Memory B cell (primary cell): ENCODE data around the gene OR10J1.

Experiments
- ATAC-seq: fragments of 150-1000 bp; cut with Tn5 transposase; 2 replicates; pipeline ENCODE4 v1.10.0; 2021; ENCODE audit warnings: low read depth, mild to moderate bottlenecking, moderate library complexity
- DNase-seq, 2 donors: peaks; one replicate each; pipeline ENCODE4 v3.0.0; 2022; ENCODE audit warnings: low spot score in 2 of 2
- H3K27ac Mint-ChIP-seq: one replicate; pipeline ENCODE4 v1.8.0; 2022; ENCODE audit warnings: mild to moderate bottlenecking, moderate library complexity, mixed read lengths
- H3K27me3 Mint-ChIP-seq: one replicate; pipeline ENCODE4 v1.8.0; 2022; ENCODE audit warnings: mixed read lengths
- H3K36me3 Mint-ChIP-seq: one replicate; pipeline ENCODE4 v1.8.0; 2022; ENCODE audit warnings: mild to moderate bottlenecking, mixed read lengths
- H3K4me1 Mint-ChIP-seq: one replicate; pipeline ENCODE4 v1.8.0; 2022; ENCODE audit warnings: mixed read lengths
- H3K4me3 Mint-ChIP-seq: one replicate; pipeline ENCODE4 v1.8.0; 2022; ENCODE audit warnings: mild to moderate bottlenecking, moderate library complexity, mixed read lengths
- H3K9me3 Mint-ChIP-seq: one replicate; pipeline ENCODE4 v1.8.0; 2022; ENCODE audit warnings: mixed read lengths

OR10J1 gene

GRCh38 chr1:159439422-159439821 lies at the start of gene OR10J1:
TSS of gene OR10J1 (plus strand) at chr1:159439722. CDS start at chr1:159439792, 70 bp downstream.
- Mint-ChIP-seq H3K4me1 (peaks cover 3% of the 10 kb centered on the region), H3K27ac (no peak within 1 kb of the TSS), H3K36me3 (no peaks in the 10 kb centered on the region), H3K9me3 (no peaks in the 10 kb centered on the region), H3K27me3 (peaks cover 15% of the 10 kb centered on the region), H3K4me3 (no peak within 1 kb of the TSS)
- DNase-seq (no peak), ATAC-seq (no peak)

- H3K4me3 Mint-ChIP-seq: no peak overlapping the region
- H3K9me3 Mint-ChIP-seq: peaks cover 3% of the 10 kb centered on the region
- DNase-seq: no peak
- ATAC-seq: no peak
- no peaks in the 10 kb centered on the region for H3K36me3 Mint-ChIP-seq
- H3K27ac Mint-ChIP-seq: no peak overlapping the region
- H3K27me3 Mint-ChIP-seq: no peaks in the 10 kb centered on the region
- no peaks in the 10 kb centered on the region for H3K4me1 Mint-ChIP-seq
Observed at GRCh38 chr1:159406821-159407220, 32.7 kb upstream of the OR10J1 start.

- DNase-seq: no peak
- Mint-ChIP-seq H3K4me1 (no peaks in the 10 kb centered on the region), H3K36me3 (no peaks in the 10 kb centered on the region), H3K9me3 (peaks cover 4% of the 10 kb centered on the region), H3K27ac (no peak overlapping the region), H3K27me3 (peaks cover 1% of the 10 kb centered on the region), H3K4me3 (no peak overlapping the region)
- ATAC-seq: no peak
Observed at GRCh38 chr1:159408862-159409400, 30.6 kb upstream of the OR10J1 start.

GRCh38 chr1:159421821-159422220 lies 17.7 kb upstream of the OR10J1 start:
- Mint-ChIP-seq H3K4me1 (no peaks in the 10 kb centered on the region), H3K27ac (no peak overlapping the region), H3K27me3 (peaks cover 3% of the 10 kb centered on the region), H3K36me3 (peaks cover 4% of the 10 kb centered on the region), H3K9me3 (peaks cover 17% of the 10 kb centered on the region), H3K4me3 (no peak overlapping the region)
- no peak for DNase-seq
- no peak for ATAC-seq

GRCh38 chr1:159428536-159428935 lies 11.0 kb upstream of the OR10J1 start:
- Mint-ChIP-seq H3K27ac (no peak overlapping the region), H3K36me3 (no peaks in the 10 kb centered on the region), H3K4me1 (no peaks in the 10 kb centered on the region), H3K9me3 (no peaks in the 10 kb centered on the region), H3K27me3 (peaks cover 7% of the 10 kb centered on the region), H3K4me3 (no peak overlapping the region)
- no peak for ATAC-seq
- no peak for DNase-seq

DNA sequence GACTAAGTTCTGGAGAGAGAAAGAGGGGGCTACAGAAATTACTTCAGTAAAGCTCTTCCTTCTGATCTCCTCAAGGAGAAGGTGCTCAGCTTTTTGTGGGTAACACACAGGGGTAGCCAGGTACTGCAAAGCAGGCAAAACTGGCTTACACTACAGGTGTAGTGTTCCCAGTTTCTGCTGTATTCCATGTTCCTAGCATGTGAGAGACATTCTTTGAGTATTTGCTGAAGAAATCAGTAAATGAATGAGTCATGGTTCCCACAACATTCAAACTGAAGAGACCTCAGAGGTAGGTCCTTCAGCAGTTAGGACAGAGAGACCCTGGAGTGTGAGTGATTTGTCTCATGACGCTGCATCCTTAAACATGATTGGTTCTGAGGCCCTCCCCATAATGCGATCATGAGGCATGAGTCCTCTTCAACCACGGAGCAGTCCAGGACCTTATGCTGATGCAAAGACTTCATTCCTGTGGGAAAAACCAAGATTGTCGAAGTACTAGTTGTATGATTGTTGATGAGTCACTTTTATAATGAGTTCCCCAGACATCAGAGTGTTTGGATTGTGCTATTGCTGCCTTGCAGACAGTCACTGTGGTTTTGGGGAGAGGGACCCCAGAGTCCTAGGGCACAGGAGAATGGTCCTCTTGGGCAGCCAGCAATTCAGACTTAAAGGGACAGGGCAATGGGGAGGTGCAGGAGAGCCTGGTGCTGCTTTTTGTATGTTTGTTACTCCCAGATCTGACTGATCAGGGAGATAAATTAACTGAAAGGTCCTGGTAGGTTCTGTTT lies 10.3 kb upstream of the OR10J1 start:
- DNase-seq: no peak
- H3K4me3 Mint-ChIP-seq: no peak overlapping the region
- no peaks in the 10 kb centered on the region for H3K36me3 Mint-ChIP-seq
- no peaks in the 10 kb centered on the region for H3K9me3 Mint-ChIP-seq
- H3K4me1 Mint-ChIP-seq: no peaks in the 10 kb centered on the region
- peaks cover 7% of the 10 kb centered on the region for H3K27me3 Mint-ChIP-seq
- ATAC-seq: no peak
- H3K27ac Mint-ChIP-seq: no peak overlapping the region

DNA sequence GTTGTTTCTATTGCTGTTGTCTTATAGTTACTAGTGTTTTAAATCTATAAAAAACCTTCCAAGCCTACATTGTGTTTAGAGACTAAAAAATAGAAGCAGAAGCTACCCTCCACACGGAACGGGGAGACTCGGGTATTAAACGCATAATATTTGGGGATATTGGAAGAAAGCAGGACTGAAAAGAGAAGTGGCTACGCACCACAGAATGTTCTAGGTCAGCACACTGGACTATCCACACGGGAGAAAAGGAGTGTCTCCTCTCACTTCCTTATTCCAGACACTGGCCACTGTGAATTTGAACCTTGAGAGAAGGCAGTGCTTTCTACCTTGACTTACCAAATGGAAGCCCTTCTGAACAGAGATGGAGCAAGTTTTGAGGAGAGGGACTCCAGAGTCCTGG lies 8.5 kb upstream of the OR10J1 start:
- H3K27ac Mint-ChIP-seq: no peak overlapping the region

DNA sequence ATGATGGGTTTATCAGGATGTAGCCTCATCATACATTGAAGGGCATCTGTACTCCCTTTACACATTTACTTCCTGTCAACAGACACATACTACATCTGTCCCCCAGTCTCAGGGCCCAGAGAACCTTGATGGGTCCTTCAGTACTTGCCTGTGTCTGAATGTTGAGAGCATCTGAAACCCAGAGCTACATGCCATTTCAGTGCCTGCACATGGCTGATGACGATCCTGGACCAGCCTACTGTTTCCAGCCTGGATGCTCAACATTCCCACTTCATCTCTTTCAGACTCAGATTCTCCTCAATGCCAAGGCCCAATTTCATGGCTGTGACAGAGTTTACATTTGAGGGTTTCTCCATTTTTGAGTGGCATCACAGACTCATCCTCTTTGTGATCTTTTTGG lies 7.6 kb upstream of the OR10J1 start, which contains the start of gene OR10J4:
OR10J4 (plus strand) TSS at position 301 of the 400 bp plus-strand sequence.
- no peaks in the 10 kb centered on the region for H3K9me3 Mint-ChIP-seq
- ATAC-seq (no peak), DNase-seq (no peak)
- H3K36me3 Mint-ChIP-seq: no peaks in the 10 kb centered on the region
- no peak within 1 kb of the TSS for H3K27ac Mint-ChIP-seq
- peaks cover 3% of the 10 kb centered on the region for H3K4me1 Mint-ChIP-seq
- H3K4me3 Mint-ChIP-seq: no peak within 1 kb of the TSS
- H3K27me3 Mint-ChIP-seq: peaks cover 10% of the 10 kb centered on the region

More for the DNA sequence above, 8.5 kb upstream of the OR10J1 start:
- ATAC-seq (no peak), DNase-seq (no peak)
- Mint-ChIP-seq H3K9me3 (no peaks in the 10 kb centered on the region), H3K36me3 (no peaks in the 10 kb centered on the region), H3K27me3 (peaks cover 8% of the 10 kb centered on the region), H3K4me3 (no peak overlapping the region), H3K4me1 (no peaks in the 10 kb centered on the region)

DNA sequence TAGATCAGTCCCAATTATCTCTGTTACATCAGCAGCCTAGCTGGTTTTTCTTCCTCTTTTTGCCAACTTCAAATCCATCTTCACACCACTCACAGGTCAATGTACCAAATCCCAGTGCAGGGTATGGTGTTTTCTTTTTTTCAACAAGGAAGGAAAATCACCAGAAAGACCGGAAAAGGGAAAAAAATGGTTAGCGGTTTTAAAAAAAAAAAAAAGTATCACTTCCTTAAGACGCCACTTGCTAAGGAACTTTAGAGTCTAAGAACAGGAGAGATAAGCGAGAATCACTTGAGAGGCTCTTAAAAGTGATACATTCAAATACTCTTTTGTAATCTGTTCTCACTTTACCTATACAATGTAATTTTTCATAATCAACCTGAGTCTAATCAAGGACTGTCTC lies 3.1 kb upstream of the OR10J1 start:
- Mint-ChIP-seq H3K36me3 (no peaks in the 10 kb centered on the region), H3K4me1 (peaks cover 3% of the 10 kb centered on the region), H3K27ac (no peak overlapping the region), H3K9me3 (no peaks in the 10 kb centered on the region), H3K4me3 (no peak overlapping the region), H3K27me3 (peaks cover 17% of the 10 kb centered on the region)
- DNase-seq (no peak), ATAC-seq (no peak)

DNA sequence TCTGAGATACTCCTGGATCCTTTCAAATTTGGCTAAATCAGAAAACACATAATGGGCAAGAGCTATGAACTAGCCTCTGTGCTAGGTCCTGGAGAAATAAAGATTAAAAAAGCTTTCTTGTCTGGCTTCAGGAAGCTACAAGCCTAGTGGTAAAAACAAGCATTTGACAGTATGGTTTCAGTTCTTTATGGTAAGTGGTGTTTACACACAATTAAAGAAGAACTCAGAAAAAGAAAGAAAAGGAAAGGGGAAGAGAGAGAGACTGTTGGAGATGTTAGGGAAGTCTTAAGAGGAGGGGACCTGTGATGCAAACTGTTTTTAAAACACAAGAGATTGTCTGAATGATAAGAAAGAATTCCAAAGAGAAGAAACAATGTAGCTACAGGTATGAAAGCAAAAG lies 1.8 kb downstream of the OR10J1 start:
- no peaks in the 10 kb centered on the region for H3K36me3 Mint-ChIP-seq
- peaks cover 12% of the 10 kb centered on the region for H3K27me3 Mint-ChIP-seq
- no peak for DNase-seq
- no peak for ATAC-seq
- H3K9me3 Mint-ChIP-seq: no peaks in the 10 kb centered on the region
- H3K4me1 Mint-ChIP-seq: peaks cover under 1% of the 10 kb centered on the region
- H3K27ac Mint-ChIP-seq: no peak overlapping the region
- no peak overlapping the region for H3K4me3 Mint-ChIP-seq

- no peaks in the 10 kb centered on the region for H3K9me3 Mint-ChIP-seq
- ATAC-seq: no peak
- H3K27me3 Mint-ChIP-seq: peaks cover 12% of the 10 kb centered on the region
- H3K4me1 Mint-ChIP-seq: no peaks in the 10 kb centered on the region
- no peaks in the 10 kb centered on the region for H3K36me3 Mint-ChIP-seq
- no peak overlapping the region for H3K4me3 Mint-ChIP-seq
- DNase-seq: no peak
- no peak overlapping the region for H3K27ac Mint-ChIP-seq
Observed at GRCh38 chr1:159442428-159442827, 2.9 kb downstream of the OR10J1 start.

GRCh38 chr1:159443066-159443750 lies 3.7 kb downstream of the OR10J1 start:
- H3K9me3 Mint-ChIP-seq: peaks cover 4% of the 10 kb centered on the region
- no peaks in the 10 kb centered on the region for H3K4me1 Mint-ChIP-seq
- no peaks in the 10 kb centered on the region for H3K36me3 Mint-ChIP-seq
- peaks cover 12% of the 10 kb centered on the region for H3K27me3 Mint-ChIP-seq
- ATAC-seq: no peak
- no peak overlapping the region for H3K27ac Mint-ChIP-seq
- no peak for DNase-seq
- H3K4me3 Mint-ChIP-seq: no peak overlapping the region

- Mint-ChIP-seq H3K27me3 (peaks cover 12% of the 10 kb centered on the region), H3K4me1 (no peaks in the 10 kb centered on the region), H3K4me3 (no peak overlapping the region), H3K9me3 (peaks cover 6% of the 10 kb centered on the region), H3K36me3 (no peaks in the 10 kb centered on the region), H3K27ac (no peak overlapping the region)
- ATAC-seq (no peak), DNase-seq (no peak)
Observed at GRCh38 chr1:159444511-159444910, 5.0 kb downstream of the OR10J1 start.

GRCh38 chr1:159448181-159448580 lies 8.7 kb downstream of the OR10J1 start:
- Mint-ChIP-seq H3K36me3 (no peaks in the 10 kb centered on the region), H3K4me1 (no peaks in the 10 kb centered on the region), H3K4me3 (no peak overlapping the region), H3K27ac (no peak overlapping the region), H3K9me3 (peaks cover 12% of the 10 kb centered on the region), H3K27me3 (no peaks in the 10 kb centered on the region)
- DNase-seq (no peak), ATAC-seq (no peak)
